ENCODE data around the gene TCOF1. TPM values are rescaled to one million over a fixed set of nuclear protein-coding genes. Genes with fewer than 3 reads are reported as not detected.

The TCOF1 gene
- total RNA-seq, 4 donors from 2014 or later = 27.4 to 46.0 (median 36.3) TPM

DNA sequence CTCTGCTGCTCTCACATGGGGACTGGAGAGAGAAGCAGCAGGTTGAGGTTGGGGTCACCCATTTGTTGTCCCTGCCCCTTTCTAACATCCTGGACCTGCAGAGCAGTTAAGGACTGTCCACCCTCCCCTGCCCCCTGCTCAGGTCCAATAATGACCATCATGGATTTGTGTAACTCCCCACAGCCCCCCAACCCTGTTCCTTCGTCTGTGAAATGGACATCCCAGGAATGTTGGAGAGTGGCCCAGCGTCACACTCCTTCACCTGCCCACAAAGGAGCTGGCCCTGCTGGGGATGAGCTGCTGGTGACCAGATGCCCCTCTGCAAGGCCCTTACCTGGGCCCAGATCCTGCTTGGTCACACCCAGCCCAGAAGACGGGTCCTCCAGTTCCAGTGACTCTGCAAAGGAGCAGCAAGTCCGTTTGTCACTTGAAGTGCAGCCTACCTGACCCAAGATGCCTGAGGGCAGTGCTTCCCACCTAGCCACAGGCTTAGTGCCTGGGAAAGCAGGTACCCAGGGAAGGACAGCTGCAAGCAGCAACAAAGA is 44.8 kb downstream of the TCOF1 start:
- no peak for TF ChIP-seq EP300 (IDR thresholded peaks at IDR 0.05)
- TF ChIP-seq POLR2AphosphoS5 (IDR thresholded peaks at IDR 0.05) = no peak
- TF ChIP-seq, protein P1, sequence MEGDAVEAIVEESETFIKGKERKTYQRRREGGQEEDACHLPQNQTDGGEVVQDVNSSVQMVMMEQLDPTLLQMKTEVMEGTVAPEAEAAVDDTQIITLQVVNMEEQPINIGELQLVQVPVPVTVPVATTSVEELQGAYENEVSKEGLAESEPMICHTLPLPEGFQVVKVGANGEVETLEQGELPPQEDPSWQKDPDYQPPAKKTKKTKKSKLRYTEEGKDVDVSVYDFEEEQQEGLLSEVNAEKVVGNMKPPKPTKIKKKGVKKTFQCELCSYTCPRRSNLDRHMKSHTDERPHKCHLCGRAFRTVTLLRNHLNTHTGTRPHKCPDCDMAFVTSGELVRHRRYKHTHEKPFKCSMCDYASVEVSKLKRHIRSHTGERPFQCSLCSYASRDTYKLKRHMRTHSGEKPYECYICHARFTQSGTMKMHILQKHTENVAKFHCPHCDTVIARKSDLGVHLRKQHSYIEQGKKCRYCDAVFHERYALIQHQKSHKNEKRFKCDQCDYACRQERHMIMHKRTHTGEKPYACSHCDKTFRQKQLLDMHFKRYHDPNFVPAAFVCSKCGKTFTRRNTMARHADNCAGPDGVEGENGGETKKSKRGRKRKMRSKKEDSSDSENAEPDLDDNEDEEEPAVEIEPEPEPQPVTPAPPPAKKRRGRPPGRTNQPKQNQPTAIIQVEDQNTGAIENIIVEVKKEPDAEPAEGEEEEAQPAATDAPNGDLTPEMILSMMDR (IDR thresholded peaks at IDR 0.05) = no peak
- TF ChIP-seq POLR2A (IDR thresholded peaks at IDR 0.05; ENCODE audit: low read depth) = no peak
- no peak overlapping the region for H3K27ac ChIP-seq (replicated peaks in 1 of 4)
- H3K4me3 ChIP-seq = no peak overlapping the region
- peaks cover 4 to 6% (median 4%) of the 10 kb centered on the region in 4 donors for H3K4me1 ChIP-seq
- peaks cover 24 to 96% (median 74%) of the 10 kb centered on the region in 4 donors for H3K36me3 ChIP-seq
- 60% methylated on average over 2 of the region's 4 CpGs for WGBS
- DNase-seq (ENCODE audit: extremely low spot score) = no peak
- intact Hi-C loops (cut with DNase I) = no loop called here
- no peaks in the 10 kb centered on the region for H3K27me3 ChIP-seq
- no peaks in the 10 kb centered on the region for H3K9me3 ChIP-seq

DNA sequence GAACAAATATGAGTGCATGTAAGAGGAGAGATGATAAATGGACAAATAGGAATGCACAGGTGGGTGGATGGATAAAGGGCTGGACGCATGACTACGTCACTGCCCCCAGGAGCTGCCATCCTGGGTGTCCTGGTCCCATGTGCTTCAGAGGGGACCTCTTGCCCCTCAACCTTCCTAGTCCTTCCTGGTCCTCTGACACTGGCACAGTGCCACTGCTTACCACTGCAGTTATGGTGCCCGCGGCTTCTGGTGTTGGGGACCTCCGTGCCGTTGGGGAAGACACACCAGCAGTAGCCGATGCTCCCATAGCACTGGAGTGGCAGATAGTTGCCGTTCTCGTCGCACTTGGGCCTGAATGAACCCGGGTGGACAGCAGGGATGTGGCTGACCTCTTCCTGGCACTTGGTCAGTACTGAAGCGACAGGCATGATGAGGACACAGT is 45.4 kb downstream of the TCOF1 start:
- no peaks in the 10 kb centered on the region for H3K9me3 ChIP-seq
- no peak overlapping the region for H3K4me3 ChIP-seq
- DNase-seq (ENCODE audit: extremely low spot score) = no peak
- H3K4me1 ChIP-seq = peaks cover 4 to 7% (median 5%) of the 10 kb centered on the region in 4 donors
- TF ChIP-seq EP300 (IDR thresholded peaks at IDR 0.05) = no peak
- TF ChIP-seq POLR2A (IDR thresholded peaks at IDR 0.05; ENCODE audit: low read depth) = no peak
- TF ChIP-seq, protein P1 (IDR thresholded peaks at IDR 0.05) = no peak
- TF ChIP-seq POLR2AphosphoS5 (IDR thresholded peaks at IDR 0.05) = no peak
- no peak overlapping the region for H3K27ac ChIP-seq (replicated peaks in 1 of 4)
- H3K36me3 ChIP-seq = peaks cover 24 to 90% (median 69%) of the 10 kb centered on the region in 4 donors
- WGBS = 95% methylated on average over 10 of the region's 12 CpGs
- intact Hi-C loops (cut with DNase I) = no loop called here
- H3K27me3 ChIP-seq = no peaks in the 10 kb centered on the region

DNA sequence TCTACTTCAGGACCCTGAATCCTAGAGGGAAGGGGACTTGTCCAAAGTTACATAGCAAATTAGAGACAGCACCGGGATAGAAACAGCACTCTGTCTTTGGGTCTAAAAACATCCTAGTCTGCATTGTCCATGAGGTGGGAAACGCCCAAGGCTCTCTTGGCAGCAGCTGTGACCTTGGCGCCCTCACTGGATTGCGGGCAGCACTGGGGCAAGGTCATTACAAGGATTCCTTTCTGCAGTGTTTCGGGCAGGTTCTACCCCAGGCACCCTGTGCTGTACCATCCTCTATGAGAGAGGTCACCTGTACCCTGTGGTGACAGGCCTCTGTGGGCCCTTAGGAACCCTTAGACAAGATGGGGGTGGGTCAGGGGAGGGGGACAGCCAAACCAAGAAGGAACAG is 46.6 kb downstream of the TCOF1 start:
- intact Hi-C loops (cut with DNase I) = no loop called here
- WGBS = 71% methylated on average over 5 of the region's 5 CpGs
- no peak overlapping the region for H3K4me3 ChIP-seq
- peaks cover 21 to 78% (median 58%) of the 10 kb centered on the region in 4 donors for H3K36me3 ChIP-seq
- H3K9me3 ChIP-seq = no peaks in the 10 kb centered on the region
- TF ChIP-seq POLR2A (IDR thresholded peaks at IDR 0.05; ENCODE audit: low read depth) (no peak), EP300 (IDR thresholded peaks at IDR 0.05) (no peak), POLR2AphosphoS5 (IDR thresholded peaks at IDR 0.05) (no peak)
- TF ChIP-seq, protein P1 (IDR thresholded peaks at IDR 0.05) = no peak
- DNase-seq (ENCODE audit: extremely low spot score) = no peak
- peaks cover 4 to 17% (median 13%) of the 10 kb centered on the region in 4 donors for H3K4me1 ChIP-seq
- no peak overlapping the region for H3K27ac ChIP-seq (replicated peaks in 1 of 4)
- no peaks in the 10 kb centered on the region for H3K27me3 ChIP-seq

DNA sequence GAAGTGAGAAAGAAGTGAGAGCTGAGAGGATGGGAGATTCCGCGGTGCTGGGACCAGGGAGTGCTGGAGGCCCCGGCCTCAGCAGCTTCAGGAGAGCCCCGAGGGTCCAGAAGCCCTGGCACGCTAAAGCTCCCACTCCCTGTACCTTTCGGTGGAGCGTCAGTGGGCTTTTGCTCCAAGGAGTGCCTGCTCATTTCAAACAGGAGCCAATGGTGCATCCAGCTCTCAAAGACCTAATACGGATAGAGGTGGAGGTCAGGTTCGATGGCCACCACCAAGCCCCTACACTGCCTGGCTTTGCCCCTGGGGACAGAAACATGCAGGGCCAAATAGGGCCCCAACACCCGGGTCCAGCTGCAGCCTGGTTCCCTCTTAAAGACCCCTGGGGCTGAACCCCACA is 47.0 kb downstream of the TCOF1 start:
- no peaks in the 10 kb centered on the region for H3K27me3 ChIP-seq
- intact Hi-C loops (cut with DNase I) = no loop called here
- H3K9me3 ChIP-seq = no peaks in the 10 kb centered on the region
- 95% methylated on average over 10 of the region's 10 CpGs for WGBS
- no peak overlapping the region for H3K4me3 ChIP-seq
- peaks cover 17 to 74% (median 53%) of the 10 kb centered on the region in 4 donors for H3K36me3 ChIP-seq
- DNase-seq (ENCODE audit: extremely low spot score) = no peak
- no peak overlapping the region for H3K27ac ChIP-seq (replicated peaks in 1 of 4)
- TF ChIP-seq, protein P1 (IDR thresholded peaks at IDR 0.05) = no peak
- TF ChIP-seq POLR2A (IDR thresholded peaks at IDR 0.05; ENCODE audit: low read depth) (no peak), EP300 (IDR thresholded peaks at IDR 0.05) (no peak), POLR2AphosphoS5 (IDR thresholded peaks at IDR 0.05) (no peak)
- peaks cover 4 to 21% (median 16%) of the 10 kb centered on the region in 4 donors for H3K4me1 ChIP-seq

Data from esophagus muscularis mucosa (tissue), 4 donors.